Ishikawa (cell line): Measurements from ENCODE around the gene PTPRM.

Source experiments
- CEBPB ChIP-seq: IDR thresholded peaks from 2 replicates; pipeline ENCODE4 v1.6.1; 2012
- CREB1 ChIP-seq: IDR thresholded peaks from 2 replicates; pipeline ENCODE4 v1.6.1; 2012; ENCODE audit warnings: low read depth
- EGR1 ChIP-seq: IDR thresholded peaks from 2 replicates; pipeline ENCODE4 v1.6.1; 2012
- EP300 ChIP-seq: IDR thresholded peaks from 2 replicates; pipeline ENCODE4 v1.6.1; 2012; ENCODE audit warnings: borderline replicate concordance
- FOXM1 ChIP-seq: IDR thresholded peaks from 2 replicates; pipeline ENCODE4 v1.6.1; 2012; ENCODE audit warnings: low read depth, borderline replicate concordance
- NFIC ChIP-seq: IDR thresholded peaks from 2 replicates; pipeline ENCODE4 v1.6.1; 2012
- RAD21 ChIP-seq: IDR thresholded peaks from 2 replicates; pipeline ENCODE4 v1.6.1; 2012; ENCODE audit warnings: low read depth
- TAF1 ChIP-seq: IDR thresholded peaks from 2 replicates; pipeline ENCODE4 v1.6.1; 2012; ENCODE audit warnings: low read depth, mild to moderate bottlenecking
- TCF12 ChIP-seq: IDR thresholded peaks from 2 replicates; pipeline ENCODE4 v1.6.1; 2012; ENCODE audit warnings: low read depth
- TEAD4 ChIP-seq: IDR thresholded peaks from 2 replicates; pipeline ENCODE4 v1.6.1; 2012
- YY1 ChIP-seq: IDR thresholded peaks from 2 replicates; pipeline ENCODE4 v1.6.1; 2012; ENCODE audit warnings: low read depth
- ZBTB7A ChIP-seq: IDR thresholded peaks from 2 replicates; pipeline ENCODE4 v1.6.1; 2012; ENCODE audit warnings: low read depth
- TF ChIP-seq, protein P1 (sequence below): IDR thresholded peaks from 2 replicates; pipeline ENCODE4 v1.6.1; 2012; ENCODE audit warnings: low read depth, mild to moderate bottlenecking
- TF ChIP-seq, protein P2 (sequence below): IDR thresholded peaks from 2 replicates; pipeline ENCODE4 v1.6.1; 2012
- TF ChIP-seq, protein P3 (sequence below): IDR thresholded peaks from 2 replicates; pipeline ENCODE4 v1.6.1; 2012

PTPRM gene

DNA sequence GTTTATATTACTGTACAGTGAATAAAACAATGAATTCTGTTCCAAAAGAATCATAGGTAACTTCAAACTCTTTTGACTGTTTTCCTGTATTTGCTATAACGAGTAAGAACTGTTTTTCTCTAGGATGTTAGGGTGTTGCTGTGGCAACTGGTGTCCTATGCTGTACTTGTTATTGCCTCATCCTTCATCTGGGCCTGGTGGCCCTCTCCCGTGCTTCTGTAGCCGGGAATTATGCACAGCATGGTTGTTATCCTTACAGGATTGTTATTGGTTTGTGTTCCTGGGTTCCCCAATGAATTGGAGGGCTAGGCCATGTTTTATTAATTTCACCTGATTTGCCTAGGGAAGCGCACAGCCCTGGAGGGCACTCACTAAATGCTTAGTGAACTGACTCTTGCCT is 279.2 kb downstream of the PTPRM start:
- TF ChIP-seq, protein P1, sequence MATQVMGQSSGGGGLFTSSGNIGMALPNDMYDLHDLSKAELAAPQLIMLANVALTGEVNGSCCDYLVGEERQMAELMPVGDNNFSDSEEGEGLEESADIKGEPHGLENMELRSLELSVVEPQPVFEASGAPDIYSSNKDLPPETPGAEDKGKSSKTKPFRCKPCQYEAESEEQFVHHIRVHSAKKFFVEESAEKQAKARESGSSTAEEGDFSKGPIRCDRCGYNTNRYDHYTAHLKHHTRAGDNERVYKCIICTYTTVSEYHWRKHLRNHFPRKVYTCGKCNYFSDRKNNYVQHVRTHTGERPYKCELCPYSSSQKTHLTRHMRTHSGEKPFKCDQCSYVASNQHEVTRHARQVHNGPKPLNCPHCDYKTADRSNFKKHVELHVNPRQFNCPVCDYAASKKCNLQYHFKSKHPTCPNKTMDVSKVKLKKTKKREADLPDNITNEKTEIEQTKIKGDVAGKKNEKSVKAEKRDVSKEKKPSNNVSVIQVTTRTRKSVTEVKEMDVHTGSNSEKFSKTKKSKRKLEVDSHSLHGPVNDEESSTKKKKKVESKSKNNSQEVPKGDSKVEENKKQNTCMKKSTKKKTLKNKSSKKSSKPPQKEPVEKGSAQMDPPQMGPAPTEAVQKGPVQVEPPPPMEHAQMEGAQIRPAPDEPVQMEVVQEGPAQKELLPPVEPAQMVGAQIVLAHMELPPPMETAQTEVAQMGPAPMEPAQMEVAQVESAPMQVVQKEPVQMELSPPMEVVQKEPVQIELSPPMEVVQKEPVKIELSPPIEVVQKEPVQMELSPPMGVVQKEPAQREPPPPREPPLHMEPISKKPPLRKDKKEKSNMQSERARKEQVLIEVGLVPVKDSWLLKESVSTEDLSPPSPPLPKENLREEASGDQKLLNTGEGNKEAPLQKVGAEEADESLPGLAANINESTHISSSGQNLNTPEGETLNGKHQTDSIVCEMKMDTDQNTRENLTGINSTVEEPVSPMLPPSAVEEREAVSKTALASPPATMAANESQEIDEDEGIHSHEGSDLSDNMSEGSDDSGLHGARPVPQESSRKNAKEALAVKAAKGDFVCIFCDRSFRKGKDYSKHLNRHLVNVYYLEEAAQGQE = no peak

DNA sequence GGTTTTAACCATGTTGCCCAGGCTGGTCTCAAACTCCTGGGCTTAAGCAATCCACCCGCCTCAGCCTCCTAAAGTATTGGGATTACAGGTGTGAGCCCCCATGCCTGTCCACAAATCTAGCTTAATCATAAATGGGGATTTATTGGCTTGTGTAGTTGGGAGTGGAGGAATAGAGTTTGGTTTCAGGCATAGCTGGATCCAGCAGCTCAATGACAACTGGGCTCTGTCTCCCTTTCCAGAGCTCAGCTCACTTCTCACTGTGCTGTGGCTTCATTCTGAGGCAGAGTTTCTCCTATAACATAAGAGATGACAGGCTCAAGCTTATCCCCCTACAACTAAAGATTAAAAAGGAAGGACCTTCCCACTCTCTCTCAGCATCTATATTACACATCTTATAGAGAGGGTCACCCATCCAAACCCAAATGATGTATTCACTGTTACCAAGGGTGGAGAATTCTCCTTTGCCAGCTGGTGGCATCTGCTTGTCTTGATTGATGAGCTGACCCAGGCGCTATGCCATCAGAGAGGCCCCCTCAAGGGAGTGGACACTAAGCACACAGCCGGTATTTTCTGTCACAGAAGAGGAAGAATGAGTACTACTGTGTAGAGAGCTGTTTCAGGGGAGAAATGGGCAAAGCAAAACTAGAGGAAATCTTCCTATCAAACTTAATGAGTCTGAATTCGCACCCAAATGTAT is 280.4 kb downstream of the PTPRM start:
- TF ChIP-seq NFIC (no peak), ZBTB7A (no peak), YY1 (no peak), CEBPB (no peak), EGR1 (no peak), CREB1 (no peak)

DNA sequence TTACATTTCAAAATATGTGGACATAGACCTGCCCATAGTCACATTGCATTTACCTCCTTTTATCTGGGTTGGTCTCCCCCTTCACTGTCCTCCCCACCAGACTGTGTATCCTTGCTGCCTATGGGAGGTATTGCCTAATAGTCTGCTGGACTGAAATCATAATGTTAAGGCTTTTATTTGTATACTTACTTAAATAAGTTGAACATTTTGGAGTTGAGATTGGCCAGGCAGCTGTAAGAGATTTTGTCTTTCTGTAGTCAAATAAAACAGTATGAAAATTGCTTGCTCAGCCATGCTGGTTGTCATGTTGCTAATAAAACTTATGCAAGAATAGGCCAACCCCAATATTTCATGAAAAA is 280.9 kb downstream of the PTPRM start:
- no peak for TF ChIP-seq CEBPB
- TF ChIP-seq EP300 = no peak
- TF ChIP-seq RAD21 = no peak

DNA sequence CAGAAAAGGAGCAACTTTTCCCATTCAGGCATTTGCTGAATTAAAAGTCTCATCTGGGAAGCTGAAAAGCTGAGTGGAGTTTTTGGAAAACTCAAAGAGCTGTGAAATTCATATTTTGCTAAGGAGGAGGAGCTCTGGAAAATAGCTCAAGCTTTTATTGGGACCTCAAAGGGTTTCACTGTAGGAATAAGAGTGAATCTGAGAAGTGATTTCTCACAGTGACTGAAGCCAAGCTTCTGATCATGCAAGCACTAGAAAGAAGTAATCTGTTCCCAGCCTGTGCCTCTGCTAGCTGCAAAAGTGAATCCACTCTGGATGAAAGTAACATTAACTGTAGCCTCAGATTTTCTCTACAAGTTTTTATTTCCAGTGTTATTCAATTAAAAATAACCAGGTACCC is 283.3 kb downstream of the PTPRM start:
- TF ChIP-seq ZBTB7A (no peak), TAF1 (no peak)
- TF ChIP-seq, protein P1 = no peak
- TF ChIP-seq, protein P2, sequence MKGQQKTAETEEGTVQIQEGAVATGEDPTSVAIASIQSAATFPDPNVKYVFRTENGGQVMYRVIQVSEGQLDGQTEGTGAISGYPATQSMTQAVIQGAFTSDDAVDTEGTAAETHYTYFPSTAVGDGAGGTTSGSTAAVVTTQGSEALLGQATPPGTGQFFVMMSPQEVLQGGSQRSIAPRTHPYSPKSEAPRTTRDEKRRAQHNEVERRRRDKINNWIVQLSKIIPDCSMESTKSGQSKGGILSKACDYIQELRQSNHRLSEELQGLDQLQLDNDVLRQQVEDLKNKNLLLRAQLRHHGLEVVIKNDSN = no peak

DNA sequence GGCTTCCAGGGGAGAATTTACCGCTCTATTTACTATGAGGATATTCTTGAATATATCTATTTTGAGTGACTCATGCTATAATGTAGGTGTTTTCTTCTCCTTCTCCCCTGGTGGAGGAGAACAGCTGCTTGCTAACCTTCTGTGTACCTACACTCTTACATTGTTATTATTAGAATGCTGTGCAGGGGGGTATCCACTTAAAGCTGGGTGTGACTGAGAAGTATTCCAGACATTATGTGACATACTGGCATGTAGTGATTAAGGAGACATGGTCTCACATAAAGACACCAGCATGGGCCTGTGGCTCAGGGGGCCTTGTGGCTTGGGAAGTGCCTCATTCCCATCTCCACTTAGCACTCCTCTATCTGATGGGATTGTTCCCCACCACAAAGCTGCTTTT is 287.9 kb downstream of the PTPRM start:
- TF ChIP-seq EP300 (no peak), NFIC (no peak), TCF12 (no peak), ZBTB7A (no peak), CREB1 (no peak), FOXM1 (no peak), CEBPB (no peak), YY1 (no peak), EGR1 (no peak)
- TF ChIP-seq, protein P3, sequence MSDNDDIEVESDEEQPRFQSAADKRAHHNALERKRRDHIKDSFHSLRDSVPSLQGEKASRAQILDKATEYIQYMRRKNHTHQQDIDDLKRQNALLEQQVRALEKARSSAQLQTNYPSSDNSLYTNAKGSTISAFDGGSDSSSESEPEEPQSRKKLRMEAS = no peak
- TF ChIP-seq, protein P1 = no peak

DNA sequence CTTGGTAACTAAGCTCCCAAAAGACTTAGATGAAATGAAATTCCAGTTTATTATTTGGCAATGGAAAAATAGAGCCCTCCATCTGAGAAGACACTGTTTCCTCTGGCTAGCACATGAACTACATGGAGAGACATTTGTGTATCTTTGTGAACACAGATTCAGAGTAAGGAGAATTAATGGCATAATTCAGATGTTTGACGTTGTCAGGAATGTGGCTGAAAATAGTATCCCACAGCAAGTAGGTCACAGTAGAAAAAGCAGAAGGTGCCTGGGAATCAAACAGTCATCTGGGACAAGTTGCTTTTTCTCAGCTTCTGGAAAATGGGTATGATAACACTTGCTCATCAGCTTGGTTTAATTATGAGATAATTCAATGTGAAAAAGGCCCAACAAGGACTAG is 288.6 kb downstream of the PTPRM start:
- TF ChIP-seq CEBPB = no peak
- TF ChIP-seq, protein P2 = no peak
- no peak for TF ChIP-seq NFIC
- no peak for TF ChIP-seq CREB1
- no peak for TF ChIP-seq EGR1
- no peak for TF ChIP-seq ZBTB7A
- TF ChIP-seq RAD21 = no peak
- TF ChIP-seq TAF1 = no peak
- TF ChIP-seq, protein P1 = no peak
- TF ChIP-seq, protein P3 = no peak
- no peak for TF ChIP-seq YY1
- TF ChIP-seq TEAD4 = no peak
